ENCODE data around the gene KRT75.

KRT75 gene

GRCh38 chr12:52385226-52385702, 48.9 kb downstream of the KRT75 start, which contains the start of gene KRT84:
TSS of gene KRT84 (minus strand) at chr12:52385652. CDS start at chr12:52385585, 67 bp downstream.
- TF ChIP-seq GATA1 (IDR thresholded peaks at IDR 0.05; ENCODE audit: low read depth, low read length) = no peak
- TF ChIP-seq POLR2A (IDR thresholded peaks at IDR 0.05; ENCODE audit: low read length) = no peak
- DNase-seq = no peak

GRCh38 chr12:52383331-52383730, 50.8 kb downstream of the KRT75 start:
- no peak for DNase-seq
- TF ChIP-seq POLR2A (IDR thresholded peaks at IDR 0.05; ENCODE audit: low read length) (no peak), GATA1 (IDR thresholded peaks at IDR 0.05; ENCODE audit: low read depth, low read length) (no peak)

GRCh38 chr12:52382854-52383253, 51.3 kb downstream of the KRT75 start:
- no peak for TF ChIP-seq GATA1 (IDR thresholded peaks at IDR 0.05; ENCODE audit: low read depth, low read length)
- DNase-seq = no peak

- no peak for DNase-seq
- TF ChIP-seq GATA1 (IDR thresholded peaks at IDR 0.05; ENCODE audit: low read depth, low read length) = no peak
- TF ChIP-seq POLR2A (IDR thresholded peaks at IDR 0.05; ENCODE audit: low read length) = no peak
Measured at GRCh38 chr12:52381206-52381605, 53.0 kb downstream of the KRT75 start.

- peak; percentile 12 to 26 for DNase-seq
- TF ChIP-seq GATA1 (IDR thresholded peaks at IDR 0.05; ENCODE audit: low read depth, low read length) (no peak), POLR2A (IDR thresholded peaks at IDR 0.05; ENCODE audit: low read length) (no peak)
Measured at GRCh38 chr12:52380271-52380694, 53.9 kb downstream of the KRT75 start.

- DNase-seq = no peak
- TF ChIP-seq GATA1 (IDR thresholded peaks at IDR 0.05; ENCODE audit: low read depth, low read length) (no peak), POLR2A (IDR thresholded peaks at IDR 0.05; ENCODE audit: low read length) (no peak)
Measured at GRCh38 chr12:52379536-52379935, 54.6 kb downstream of the KRT75 start.

GRCh38 chr12:52378091-52378490, 56.1 kb downstream of the KRT75 start:
- TF ChIP-seq POLR2A (IDR thresholded peaks at IDR 0.05; ENCODE audit: low read length) = no peak
- TF ChIP-seq GATA1 (IDR thresholded peaks at IDR 0.05; ENCODE audit: low read depth, low read length) = no peak
- DNase-seq = no peak

GRCh38 chr12:52377266-52377665, 56.9 kb downstream of the KRT75 start:
- TF ChIP-seq GATA1 (IDR thresholded peaks at IDR 0.05; ENCODE audit: low read depth, low read length) (no peak), POLR2A (IDR thresholded peaks at IDR 0.05; ENCODE audit: low read length) (no peak)
- DNase-seq = no peak

Data from erythroblast (primary cell).